ENCODE measurements around the gene USP24.

The USP24 gene

DNA sequence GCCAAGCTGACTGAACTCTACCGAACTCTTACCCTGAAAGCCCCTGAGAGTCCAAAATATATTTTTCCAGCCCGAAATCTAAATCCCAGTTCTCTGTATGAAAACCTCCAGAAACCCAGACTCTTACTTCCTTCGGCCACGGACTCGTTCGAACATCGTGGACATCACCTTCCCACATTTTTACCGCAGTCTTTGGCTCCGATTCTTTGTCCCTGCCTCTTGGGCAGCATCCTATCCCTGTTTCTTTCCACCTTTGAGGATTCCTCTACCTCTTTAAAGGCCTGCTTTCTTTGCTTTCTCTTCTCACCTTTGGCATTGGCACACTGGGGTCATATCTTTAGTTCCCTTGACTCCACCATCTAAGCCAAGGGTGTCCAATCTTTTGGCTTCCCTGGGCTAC lies 932 bp upstream of the USP24 start:
- Mint-ChIP-seq H3K4me1 (ENCODE audit: low read depth) (peaks cover 54% of the 10 kb centered on the region), H3K36me3 (ENCODE audit: low read depth) (peaks cover 15% of the 10 kb centered on the region), H3K9me3 (no peaks in the 10 kb centered on the region), H3K4me3 (peak overlapping the region; percentile 92), H3K27ac (peak overlapping the region; percentile 93), H3K27me3 (ENCODE audit: low read depth) (no peaks in the 10 kb centered on the region)
- DNase-seq (ENCODE audit: low spot score), result no peak

- Mint-ChIP-seq H3K4me1 (ENCODE audit: low read depth) (peaks cover 63% of the 10 kb centered on the region), H3K27me3 (ENCODE audit: low read depth) (no peaks in the 10 kb centered on the region), H3K27ac (no peak overlapping the region), H3K9me3 (no peaks in the 10 kb centered on the region), H3K4me3 (peak overlapping the region; percentile 35), H3K36me3 (ENCODE audit: low read depth) (peaks cover 15% of the 10 kb centered on the region)
- no peak for DNase-seq (ENCODE audit: low spot score)
Measured at GRCh38 chr1:55214934-55215193, 300 bp downstream of the USP24 start.

- Mint-ChIP-seq H3K4me1 (ENCODE audit: low read depth) (peaks cover 66% of the 10 kb centered on the region), H3K27me3 (ENCODE audit: low read depth) (no peaks in the 10 kb centered on the region), H3K9me3 (no peaks in the 10 kb centered on the region), H3K36me3 (ENCODE audit: low read depth) (peaks cover 15% of the 10 kb centered on the region), H3K27ac (peak overlapping the region; percentile 91), H3K4me3 (peak overlapping the region; percentile 90)
- peak; percentile 36 for DNase-seq (ENCODE audit: low spot score)
Measured at GRCh38 chr1:55214212-55214933, 791 bp downstream of the USP24 start.

- Mint-ChIP-seq H3K4me1 (ENCODE audit: low read depth) (peaks cover 70% of the 10 kb centered on the region), H3K27ac (peak overlapping the region; percentile 91), H3K36me3 (ENCODE audit: low read depth) (peaks cover 18% of the 10 kb centered on the region), H3K9me3 (no peaks in the 10 kb centered on the region), H3K4me3 (peak overlapping the region; percentile 90), H3K27me3 (ENCODE audit: low read depth) (no peaks in the 10 kb centered on the region)
- no peak for DNase-seq (ENCODE audit: low spot score)
Measured at GRCh38 chr1:55213885-55214211, 1.3 kb downstream of the USP24 start.

DNA sequence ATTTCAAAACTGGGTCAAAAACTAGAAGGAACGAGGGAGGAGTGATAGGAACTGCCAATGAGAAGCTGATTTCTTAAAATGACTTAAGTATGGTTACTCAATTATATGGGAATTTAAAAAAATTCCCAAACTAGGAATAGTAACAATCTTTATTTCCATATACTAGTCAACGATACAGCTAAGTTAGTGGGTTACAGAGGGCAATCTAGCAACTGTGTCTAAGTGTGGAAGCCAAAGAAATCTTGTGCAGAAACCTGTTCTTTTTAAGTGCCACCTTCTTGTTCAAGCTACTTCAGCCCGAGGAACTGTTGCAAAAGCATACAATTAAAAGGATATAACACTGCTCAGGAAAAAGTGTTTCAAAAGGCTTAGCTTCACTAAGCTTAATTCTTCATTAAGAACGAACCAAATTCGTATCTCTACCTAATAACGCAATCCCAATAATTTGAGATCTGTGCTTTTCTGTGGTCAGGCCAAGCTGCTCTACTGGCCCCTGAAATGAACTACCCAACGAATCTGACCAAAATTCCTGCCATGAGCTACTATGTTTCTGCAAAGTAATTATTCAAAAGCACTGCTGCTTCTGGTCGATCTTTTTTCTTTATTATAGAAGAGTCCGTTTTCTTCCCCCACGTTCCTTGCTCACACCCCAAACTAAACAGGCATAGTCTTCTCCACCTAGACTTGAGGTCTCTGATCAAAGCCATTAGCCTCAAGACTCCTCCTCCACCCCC lies 1.8 kb downstream of the USP24 start:
- Mint-ChIP-seq H3K4me1 (ENCODE audit: low read depth) (peaks cover 69% of the 10 kb centered on the region), H3K36me3 (ENCODE audit: low read depth) (peaks cover 18% of the 10 kb centered on the region), H3K27me3 (ENCODE audit: low read depth) (no peaks in the 10 kb centered on the region), H3K27ac (peak overlapping the region; percentile 91), H3K9me3 (no peaks in the 10 kb centered on the region), H3K4me3 (peak overlapping the region; percentile 90)
- no peak for DNase-seq (ENCODE audit: low spot score)

GRCh38 chr1:55212349-55213150 lies 2.6 kb downstream of the USP24 start:
- Mint-ChIP-seq H3K4me1 (ENCODE audit: low read depth) (peaks cover 64% of the 10 kb centered on the region), H3K27ac (peak overlapping the region; percentile 59), H3K27me3 (ENCODE audit: low read depth) (no peaks in the 10 kb centered on the region), H3K4me3 (peak overlapping the region; percentile 90), H3K36me3 (ENCODE audit: low read depth) (peaks cover 20% of the 10 kb centered on the region), H3K9me3 (no peaks in the 10 kb centered on the region)
- no peak for DNase-seq (ENCODE audit: low spot score)

DNA sequence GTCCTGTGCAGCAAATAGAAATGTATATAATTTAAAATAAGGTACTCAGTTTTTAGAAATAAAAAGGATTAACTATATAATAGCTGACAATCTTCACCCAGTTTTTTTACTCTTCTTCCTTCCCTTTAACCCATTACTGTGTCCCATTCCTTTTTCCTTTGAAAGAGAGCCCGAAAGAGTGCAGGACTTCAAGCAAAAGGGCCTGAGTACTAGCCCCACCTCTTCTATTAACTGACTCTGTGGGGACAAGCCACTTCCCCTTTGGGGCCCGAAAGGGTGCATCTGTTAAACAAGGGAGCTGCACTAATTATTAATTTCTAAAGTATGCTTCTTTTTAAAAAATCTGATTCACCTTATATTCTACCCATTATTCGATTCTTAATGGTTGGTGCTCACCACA lies 3.3 kb downstream of the USP24 start:
- no peak for DNase-seq (ENCODE audit: low spot score)

GRCh38 chr1:55210990-55211801 lies 4.0 kb downstream of the USP24 start:
- Mint-ChIP-seq H3K27ac (no peak overlapping the region), H3K9me3 (no peaks in the 10 kb centered on the region), H3K4me1 (ENCODE audit: low read depth) (peaks cover 55% of the 10 kb centered on the region), H3K36me3 (ENCODE audit: low read depth) (peaks cover 25% of the 10 kb centered on the region), H3K4me3 (peak overlapping the region; percentile 56), H3K27me3 (ENCODE audit: low read depth) (no peaks in the 10 kb centered on the region)
- DNase-seq (ENCODE audit: low spot score), result no peak

More for the DNA sequence above, 3.3 kb downstream of the USP24 start:
- Mint-ChIP-seq H3K27me3 (ENCODE audit: low read depth) (no peaks in the 10 kb centered on the region), H3K27ac (no peak overlapping the region), H3K4me3 (peak overlapping the region; percentile 90), H3K4me1 (ENCODE audit: low read depth) (peaks cover 60% of the 10 kb centered on the region), H3K36me3 (ENCODE audit: low read depth) (peaks cover 22% of the 10 kb centered on the region), H3K9me3 (no peaks in the 10 kb centered on the region)

GRCh38 chr1:55209247-55209646 lies 5.9 kb downstream of the USP24 start:
- Mint-ChIP-seq H3K27ac (no peak overlapping the region), H3K4me3 (peak overlapping the region; percentile 18), H3K9me3 (no peaks in the 10 kb centered on the region), H3K36me3 (ENCODE audit: low read depth) (peaks cover 29% of the 10 kb centered on the region), H3K4me1 (ENCODE audit: low read depth) (peaks cover 62% of the 10 kb centered on the region), H3K27me3 (ENCODE audit: low read depth) (no peaks in the 10 kb centered on the region)
- DNase-seq (ENCODE audit: low spot score), result no peak

- no peak overlapping the region for H3K4me3 Mint-ChIP-seq
- peaks cover 55% of the 10 kb centered on the region for H3K4me1 Mint-ChIP-seq (ENCODE audit: low read depth)
- peaks cover 23% of the 10 kb centered on the region for H3K36me3 Mint-ChIP-seq (ENCODE audit: low read depth)
- no peaks in the 10 kb centered on the region for H3K27me3 Mint-ChIP-seq (ENCODE audit: low read depth)
- H3K9me3 Mint-ChIP-seq, result no peaks in the 10 kb centered on the region
- no peak for DNase-seq (ENCODE audit: low spot score)
- no peak overlapping the region for H3K27ac Mint-ChIP-seq
Measured at GRCh38 chr1:55206210-55206609, 9.0 kb downstream of the USP24 start.

DNA sequence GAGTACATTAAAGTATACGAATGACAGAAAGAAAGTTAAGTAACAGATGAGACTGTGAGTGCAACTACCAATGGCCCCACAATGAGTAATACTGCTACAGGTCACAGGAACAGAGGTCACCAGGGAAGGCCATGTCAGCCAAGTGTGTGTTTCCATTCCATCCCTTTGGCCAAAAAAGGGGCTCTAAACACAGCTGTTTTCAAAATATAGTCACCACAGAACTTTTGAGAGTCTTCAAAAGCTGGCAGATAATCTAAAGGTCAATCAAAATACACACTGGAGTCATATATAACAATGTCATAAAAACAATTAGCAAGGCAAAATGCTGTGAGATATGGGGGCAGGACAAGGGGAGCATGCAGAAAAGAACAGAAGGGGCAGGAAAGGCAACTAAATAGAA lies 10.2 kb downstream of the USP24 start:
- Mint-ChIP-seq H3K27ac (peak overlapping the region; percentile 35), H3K4me3 (peak overlapping the region; percentile 34), H3K27me3 (ENCODE audit: low read depth) (no peaks in the 10 kb centered on the region), H3K4me1 (ENCODE audit: low read depth) (peaks cover 53% of the 10 kb centered on the region), H3K36me3 (ENCODE audit: low read depth) (peaks cover 27% of the 10 kb centered on the region), H3K9me3 (no peaks in the 10 kb centered on the region)
- peak; percentile 39 for DNase-seq (ENCODE audit: low spot score)

- H3K4me3 Mint-ChIP-seq, result peak overlapping the region; percentile 60
- peaks cover 53% of the 10 kb centered on the region for H3K4me1 Mint-ChIP-seq (ENCODE audit: low read depth)
Measured at GRCh38 chr1:55203064-55203463, 12.1 kb downstream of the USP24 start.

GRCh38 chr1:55200667-55201066 lies 14.5 kb downstream of the USP24 start:
- H3K27me3 Mint-ChIP-seq (ENCODE audit: low read depth), result no peaks in the 10 kb centered on the region
- H3K9me3 Mint-ChIP-seq, result no peaks in the 10 kb centered on the region
- no peak for DNase-seq (ENCODE audit: low spot score)
- peak overlapping the region; percentile 27 for H3K4me3 Mint-ChIP-seq
- H3K4me1 Mint-ChIP-seq (ENCODE audit: low read depth), result peaks cover 60% of the 10 kb centered on the region
- peak overlapping the region; percentile 13 for H3K27ac Mint-ChIP-seq
- peaks cover 23% of the 10 kb centered on the region for H3K36me3 Mint-ChIP-seq (ENCODE audit: low read depth)

More at GRCh38 chr1:55203064-55203463, 12.1 kb downstream of the USP24 start:
- no peak for DNase-seq (ENCODE audit: low spot score)
- Mint-ChIP-seq H3K27me3 (ENCODE audit: low read depth) (no peaks in the 10 kb centered on the region), H3K9me3 (no peaks in the 10 kb centered on the region), H3K27ac (no peak overlapping the region), H3K36me3 (ENCODE audit: low read depth) (peaks cover 35% of the 10 kb centered on the region)
